ENCODE results near the gene RMI2.

RMI2 gene

DNA sequence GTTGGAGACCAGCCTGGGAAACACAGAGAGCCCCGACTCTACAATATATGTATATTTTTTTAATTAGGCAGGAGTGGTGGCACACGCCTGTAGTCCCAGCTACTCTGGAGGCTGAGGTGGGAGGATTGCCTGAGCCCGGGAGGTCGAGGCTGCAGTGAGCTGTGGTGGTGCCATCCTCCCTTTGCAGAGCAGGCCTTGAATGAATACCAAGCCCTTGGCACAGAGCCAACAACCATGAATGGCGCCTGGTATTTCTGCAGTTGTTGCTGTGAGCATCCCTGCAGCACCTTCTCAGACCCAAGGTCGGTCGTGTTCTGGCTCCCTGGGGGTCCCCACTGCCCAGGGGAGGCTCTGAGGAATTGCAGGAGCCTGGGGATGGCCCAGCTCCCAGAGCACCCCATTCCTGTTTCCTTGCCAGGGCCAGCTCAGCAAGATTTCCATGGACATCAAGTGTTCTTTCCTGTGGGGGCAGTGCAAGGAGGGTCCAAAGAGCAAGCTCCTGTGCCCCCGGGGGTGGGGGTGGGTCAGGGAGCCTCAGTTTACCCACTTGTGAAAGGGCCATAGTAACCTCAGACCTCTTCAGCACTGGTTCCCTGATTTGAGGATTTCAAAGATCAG, 25.6 kb upstream of the RMI2 start:
- TF ChIP-seq, protein P1, sequence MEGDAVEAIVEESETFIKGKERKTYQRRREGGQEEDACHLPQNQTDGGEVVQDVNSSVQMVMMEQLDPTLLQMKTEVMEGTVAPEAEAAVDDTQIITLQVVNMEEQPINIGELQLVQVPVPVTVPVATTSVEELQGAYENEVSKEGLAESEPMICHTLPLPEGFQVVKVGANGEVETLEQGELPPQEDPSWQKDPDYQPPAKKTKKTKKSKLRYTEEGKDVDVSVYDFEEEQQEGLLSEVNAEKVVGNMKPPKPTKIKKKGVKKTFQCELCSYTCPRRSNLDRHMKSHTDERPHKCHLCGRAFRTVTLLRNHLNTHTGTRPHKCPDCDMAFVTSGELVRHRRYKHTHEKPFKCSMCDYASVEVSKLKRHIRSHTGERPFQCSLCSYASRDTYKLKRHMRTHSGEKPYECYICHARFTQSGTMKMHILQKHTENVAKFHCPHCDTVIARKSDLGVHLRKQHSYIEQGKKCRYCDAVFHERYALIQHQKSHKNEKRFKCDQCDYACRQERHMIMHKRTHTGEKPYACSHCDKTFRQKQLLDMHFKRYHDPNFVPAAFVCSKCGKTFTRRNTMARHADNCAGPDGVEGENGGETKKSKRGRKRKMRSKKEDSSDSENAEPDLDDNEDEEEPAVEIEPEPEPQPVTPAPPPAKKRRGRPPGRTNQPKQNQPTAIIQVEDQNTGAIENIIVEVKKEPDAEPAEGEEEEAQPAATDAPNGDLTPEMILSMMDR (IDR thresholded peaks at IDR 0.05; ENCODE audit: extremely low read depth, missing control alignments), result no peak

DNA sequence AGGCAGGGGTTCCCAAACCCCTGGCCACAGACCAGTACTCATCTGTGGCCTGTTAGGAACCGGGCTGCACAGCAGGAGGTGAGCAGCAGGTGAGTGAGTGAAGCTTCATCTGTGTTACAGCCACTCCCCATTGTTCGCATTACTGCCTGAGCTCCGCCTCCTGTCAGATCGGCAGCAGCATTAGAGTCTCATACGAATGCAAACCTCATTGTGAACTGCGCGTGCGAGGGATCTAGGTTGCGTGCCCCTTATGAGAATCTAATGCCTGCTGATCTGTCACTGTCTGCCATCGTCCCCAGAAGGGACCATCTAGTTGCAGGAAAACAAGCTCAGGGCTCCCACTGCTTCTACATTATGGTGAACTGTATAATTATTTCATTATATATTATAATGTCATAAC, 25.1 kb upstream of the RMI2 start:
- no peak for DNase-seq (ENCODE audit: low spot score)
- TF ChIP-seq, protein P1 (IDR thresholded peaks at IDR 0.05; ENCODE audit: extremely low read depth, missing control alignments), result no peak

More for the DNA sequence above, 25.6 kb upstream of the RMI2 start:
- no peak for DNase-seq (ENCODE audit: low spot score)

DNA sequence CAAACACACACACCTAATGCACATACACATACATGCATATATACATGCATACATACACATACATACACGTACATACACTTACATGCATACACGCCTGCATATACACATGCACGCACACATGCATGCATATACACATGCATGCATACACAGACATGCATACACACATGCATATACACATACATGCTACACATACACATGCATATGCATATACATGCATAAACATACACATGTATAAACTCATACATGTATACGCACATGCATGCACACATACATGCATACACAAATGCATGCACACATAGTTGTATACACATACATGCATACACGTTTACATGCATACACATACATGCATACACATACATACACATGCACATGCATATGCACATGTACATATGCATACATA, 23.6 kb upstream of the RMI2 start:
- TF ChIP-seq, protein P1 (IDR thresholded peaks at IDR 0.05; ENCODE audit: extremely low read depth, missing control alignments), result no peak
- DNase-seq (ENCODE audit: low spot score), result no peak

DNA sequence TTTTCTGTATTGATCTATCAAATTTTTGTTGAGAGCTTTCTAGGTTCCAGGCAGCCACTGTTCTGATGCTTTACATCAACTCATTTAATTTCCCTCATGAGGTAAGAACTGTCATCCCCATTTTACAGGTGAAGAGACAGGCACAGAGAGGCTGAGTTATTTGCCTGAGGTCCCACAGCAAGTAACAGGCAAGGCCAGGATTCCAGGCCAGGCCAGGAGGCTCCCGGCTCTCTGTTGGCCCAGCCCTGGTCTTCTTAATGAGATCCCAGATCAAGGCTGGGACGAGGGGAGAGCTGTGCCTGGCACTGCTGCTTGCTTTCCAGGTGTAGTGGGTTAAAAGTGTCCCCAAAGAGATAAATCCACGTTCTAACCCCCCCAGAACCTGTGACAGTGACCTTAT, 22.4 kb upstream of the RMI2 start:
- TF ChIP-seq, protein P1 (IDR thresholded peaks at IDR 0.05; ENCODE audit: extremely low read depth, missing control alignments), result no peak

DNA sequence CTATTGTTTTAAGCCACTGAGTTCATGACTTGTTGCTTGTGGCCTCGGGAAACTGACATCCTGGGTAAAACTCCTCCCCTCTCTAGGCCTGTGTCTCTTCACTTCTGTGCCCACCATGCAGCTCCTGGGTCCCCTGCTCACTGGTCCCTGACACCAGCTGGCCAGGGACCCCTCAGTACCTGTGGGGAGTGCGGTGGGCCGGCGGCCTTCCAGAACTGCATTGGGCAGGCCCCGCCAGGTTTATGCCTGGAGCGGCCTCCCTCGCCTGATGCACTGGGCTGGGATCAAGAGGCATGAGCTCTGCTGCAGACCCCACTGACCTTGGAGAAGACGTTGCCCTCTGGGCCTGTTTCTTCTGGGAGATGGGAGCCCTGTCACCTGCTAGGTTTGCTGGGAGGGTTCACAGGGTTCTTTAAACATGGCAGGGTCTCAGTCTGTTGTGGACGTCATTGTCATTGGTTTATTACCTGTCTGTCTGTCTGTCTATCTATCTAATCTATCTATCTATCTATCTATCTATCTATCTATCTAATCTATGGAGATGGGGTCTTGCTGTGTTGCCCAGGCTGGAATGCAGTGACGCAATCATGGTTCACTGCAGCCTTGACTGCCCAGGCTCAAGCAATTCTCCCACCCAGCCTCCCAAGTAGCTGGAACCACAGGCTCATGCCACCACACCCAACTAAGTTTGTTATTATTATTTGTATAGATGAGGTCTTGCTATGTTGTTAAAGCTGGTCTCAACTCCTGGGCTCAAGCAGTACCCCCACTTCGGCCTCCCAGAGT, 21.5 kb upstream of the RMI2 start:
- DNase-seq (ENCODE audit: low spot score), result no peak
- TF ChIP-seq, protein P1 (IDR thresholded peaks at IDR 0.05; ENCODE audit: extremely low read depth, missing control alignments), result no peak

More for the DNA sequence above, 22.4 kb upstream of the RMI2 start:
- DNase-seq (ENCODE audit: low spot score), result no peak

DNA sequence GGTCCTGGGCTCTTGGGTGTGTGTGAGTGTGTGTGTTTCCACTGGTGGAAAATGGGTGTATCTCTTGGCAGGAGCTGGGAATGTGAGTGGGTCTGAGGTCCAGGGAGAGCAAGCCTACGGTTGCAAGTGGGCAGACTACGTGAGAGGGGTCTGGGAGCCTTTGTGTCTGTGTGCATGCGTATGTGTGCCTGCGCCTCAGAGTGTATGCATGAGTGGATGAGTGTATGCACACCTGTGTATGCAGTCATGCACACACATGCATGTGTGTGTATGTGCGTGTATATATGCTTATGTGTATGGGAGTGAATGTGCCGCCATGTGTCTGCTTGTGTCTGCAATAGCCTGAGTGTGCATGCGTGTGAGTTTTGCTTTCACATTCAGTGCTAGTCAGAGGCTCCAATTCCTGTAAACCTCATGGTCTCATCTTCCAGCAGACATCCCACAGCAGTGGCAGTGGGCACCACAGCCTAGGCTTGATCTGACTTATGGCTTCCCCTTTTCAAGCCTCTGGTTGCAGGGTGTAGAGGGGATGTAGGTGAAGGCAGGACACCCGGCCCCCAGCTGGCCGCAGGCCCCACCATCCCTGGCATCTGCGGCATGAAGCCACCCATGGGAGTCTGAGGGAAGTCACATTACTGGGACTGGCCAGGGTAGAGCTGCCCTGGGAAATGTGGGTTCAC, 19.7 kb upstream of the RMI2 start:
- no peak for DNase-seq (ENCODE audit: low spot score)
- TF ChIP-seq, protein P1 (IDR thresholded peaks at IDR 0.05; ENCODE audit: extremely low read depth, missing control alignments), result no peak
